HEK293 (cell line): ENCODE data around the gene TMEM134.

Source experiments
- BCL11A ChIP-seq: fragments of 450-650 bp; formaldehyde crosslinking; IDR thresholded peaks from 2 replicates; pipeline ENCODE4 v1.5.1; 2016; ENCODE audit warnings: low read depth, missing biosample characterization, missing genetic modification characterization
- GFI1B ChIP-seq: fragments of 450-650 bp; formaldehyde crosslinking; IDR thresholded peaks from 2 replicates; pipeline ENCODE4 v1.5.1; 2016; ENCODE audit warnings: missing biosample characterization, missing genetic modification characterization
- HOXD13 ChIP-seq: sonication (generic); formaldehyde crosslinking; IDR thresholded peaks from 2 replicates; pipeline ENCODE4 v1.8.0; 2022; ENCODE audit warnings: missing genetic modification reagents, borderline replicate concordance
- KLF7 ChIP-seq: fragments of 450-650 bp; formaldehyde crosslinking; IDR thresholded peaks from 2 replicates; pipeline ENCODE4 v1.5.1; 2016; ENCODE audit warnings: missing biosample characterization, missing genetic modification characterization, borderline replicate concordance
- KLF8 ChIP-seq: fragments of 450-650 bp; formaldehyde crosslinking; IDR thresholded peaks from 2 replicates; pipeline ENCODE4 v1.5.1; 2016; ENCODE audit warnings: missing biosample characterization, missing genetic modification characterization
- MEIS1 ChIP-seq: sonication (generic); formaldehyde crosslinking; IDR thresholded peaks from 2 replicates; pipeline ENCODE4 v1.8.1; 2022; ENCODE audit warnings: missing genetic modification reagents, mild to moderate bottlenecking, borderline replicate concordance
- OVOL3 ChIP-seq: fragments of 450-650 bp; formaldehyde crosslinking; IDR thresholded peaks from 2 replicates; pipeline ENCODE4 v1.5.1; 2016; ENCODE audit warnings: missing biosample characterization, missing genetic modification characterization
- RBAK ChIP-seq: fragments of 450-650 bp; formaldehyde crosslinking; IDR thresholded peaks from 2 replicates; pipeline ENCODE4 v1.5.1; 2016; ENCODE audit warnings: missing biosample characterization, missing genetic modification characterization
- SP7 ChIP-seq: fragments of 450-650 bp; formaldehyde crosslinking; IDR thresholded peaks from 2 replicates; pipeline ENCODE4 v1.5.1; 2016; ENCODE audit warnings: missing biosample characterization, missing genetic modification characterization
- TCF7L2 ChIP-seq: IDR thresholded peaks from 2 replicates; pipeline ENCODE4 v1.6.1; 2011; ENCODE audit warnings: low read depth, mild to moderate bottlenecking, inconsistent platforms, low read length, moderate library complexity, borderline replicate concordance
- TRIM28 ChIP-seq: IDR thresholded peaks from 2 replicates; pipeline ENCODE4 v1.6.1; 2011; ENCODE audit warnings: low read length, control low read depth, borderline replicate concordance
- ZFHX2 ChIP-seq: fragments of 450-650 bp; formaldehyde crosslinking; conservative IDR thresholded peaks from 2 replicates; pipeline ENCODE4 v1.5.1; 2016; ENCODE audit warnings: missing biosample characterization, missing genetic modification characterization
- ZNF174 ChIP-seq: fragments of 450-650 bp; formaldehyde crosslinking; IDR thresholded peaks from 2 replicates; pipeline ENCODE4 v1.5.0; 2017; ENCODE audit warnings: missing biosample characterization, mild to moderate bottlenecking, missing genetic modification characterization
- ZNF211 ChIP-seq: fragments of 450-650 bp; formaldehyde crosslinking; IDR thresholded peaks from 2 replicates; pipeline ENCODE4 v1.5.1; 2016; ENCODE audit warnings: low read depth, missing biosample characterization, missing genetic modification characterization
- ZNF274 ChIP-seq, 2 experiments: fragments of 200-500 bp in 1 of 2; fragments of 450-650 bp in 1 of 2; sonication (Bioruptor generic) in 1 of 2; formaldehyde crosslinking in 1 of 2; IDR thresholded peaks; 2 replicates each; pipeline versions ENCODE4 v1.5.1 to v1.6.1; 2014 to 2016; ENCODE audit warnings: borderline replicate concordance in 1 of 2, inconsistent platforms in 1 of 2, low read length in 1 of 2, missing biosample characterization in 1 of 2, missing genetic modification characterization in 1 of 2
- ZNF426 ChIP-seq: fragments of 450-650 bp; formaldehyde crosslinking; IDR thresholded peaks from 2 replicates; pipeline ENCODE4 v1.5.1; 2017; ENCODE audit warnings: missing biosample characterization, missing genetic modification characterization, mild to moderate bottlenecking, inconsistent platforms, moderate library complexity
- ZNF560 ChIP-seq: fragments of 450-650 bp; formaldehyde crosslinking; IDR thresholded peaks from 2 replicates; pipeline ENCODE4 v1.5.1; 2017; ENCODE audit warnings: missing biosample characterization, missing genetic modification characterization, borderline replicate concordance
- ZNF571 ChIP-seq: fragments of 450-650 bp; formaldehyde crosslinking; IDR thresholded peaks from 2 replicates; pipeline ENCODE4 v1.5.0; 2017; ENCODE audit warnings: missing biosample characterization, missing genetic modification characterization
- ZNF621 ChIP-seq: fragments of 450-650 bp; formaldehyde crosslinking; IDR thresholded peaks from 2 replicates; pipeline ENCODE4 v1.5.1; 2017; ENCODE audit warnings: missing biosample characterization, missing genetic modification characterization
- ZNF629 ChIP-seq: fragments of 450-650 bp; formaldehyde crosslinking; IDR thresholded peaks from 2 replicates; pipeline ENCODE4 v1.5.1; 2017; ENCODE audit warnings: missing biosample characterization, missing genetic modification characterization
- ZNF660 ChIP-seq: fragments of 450-650 bp; IDR thresholded peaks from 2 replicates; pipeline ENCODE4 v1.5.1; 2018; ENCODE audit warnings: missing biosample characterization, mild to moderate bottlenecking, missing genetic modification characterization
- ZNF747 ChIP-seq: fragments of 450-650 bp; formaldehyde crosslinking; IDR thresholded peaks from 2 replicates; pipeline ENCODE4 v1.5.1; 2016; ENCODE audit warnings: missing biosample characterization, missing genetic modification characterization
- ZNF791 ChIP-seq: fragments of 450-650 bp; formaldehyde crosslinking; IDR thresholded peaks from 2 replicates; pipeline ENCODE4 v1.5.1; 2016; ENCODE audit warnings: missing biosample characterization, missing genetic modification characterization
- TF ChIP-seq, protein P1 (sequence below): fragments of 450-650 bp; formaldehyde crosslinking; IDR thresholded peaks from 2 replicates; pipeline ENCODE4 v1.5.1; 2016; ENCODE audit warnings: missing biosample characterization, missing genetic modification characterization
- TF ChIP-seq, protein P2 (sequence below): fragments of 450-650 bp; formaldehyde crosslinking; IDR thresholded peaks from 2 replicates; pipeline ENCODE4 v1.5.1; 2017; ENCODE audit warnings: missing biosample characterization, missing genetic modification characterization
- TF ChIP-seq, protein P3 (sequence below): fragments of 450-650 bp; IDR thresholded peaks from 2 replicates; pipeline ENCODE4 v1.5.1; 2018; ENCODE audit warnings: missing biosample characterization, mild to moderate bottlenecking, missing genetic modification characterization
- TF ChIP-seq, protein P4 (sequence below): fragments of 450-650 bp; formaldehyde crosslinking; IDR thresholded peaks from 2 replicates; pipeline ENCODE4 v1.5.1; 2017; ENCODE audit warnings: missing biosample characterization, missing genetic modification characterization
- TF ChIP-seq, protein P5 (sequence below): fragments of 450-650 bp; formaldehyde crosslinking; IDR thresholded peaks from 2 replicates; pipeline ENCODE4 v1.5.1; 2016; ENCODE audit warnings: missing biosample characterization, missing genetic modification characterization, low read depth
- TF ChIP-seq, protein P6 (sequence below): fragments of 450-650 bp; formaldehyde crosslinking; IDR thresholded peaks from 2 replicates; pipeline ENCODE4 v1.5.1; 2016; ENCODE audit warnings: missing biosample characterization, missing genetic modification characterization

The TMEM134 gene

DNA sequence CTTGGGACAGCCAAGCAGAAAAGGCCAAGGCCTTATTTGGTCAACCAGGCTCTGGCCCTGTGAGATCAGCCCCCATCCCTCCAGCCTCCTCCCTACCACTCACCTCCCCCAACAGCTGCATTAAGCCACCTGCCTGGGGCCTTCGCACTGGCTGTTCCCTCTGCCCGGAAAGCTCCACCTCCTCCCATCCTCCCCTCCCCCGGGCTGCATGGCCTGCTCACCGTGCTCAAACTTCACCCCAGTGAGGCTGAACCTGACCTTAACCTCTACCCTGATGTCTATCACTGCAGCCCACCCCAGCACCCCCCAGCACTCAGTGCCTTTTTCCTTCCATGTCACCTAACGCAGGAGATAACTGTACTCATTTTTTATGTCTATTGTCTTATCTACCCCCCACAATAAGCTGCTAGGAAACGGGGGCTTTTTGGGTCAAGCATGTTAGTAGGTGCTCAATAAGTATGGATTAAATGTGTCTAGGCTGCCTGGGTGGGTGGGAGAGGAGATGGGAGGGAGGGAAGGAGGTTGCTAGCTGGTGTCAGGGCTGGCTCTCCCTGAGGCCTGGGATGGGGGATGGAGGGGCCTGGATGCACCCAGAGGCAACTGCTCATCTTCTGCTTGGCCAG, 32.5 kb downstream of the TMEM134 start (continued):
- TF ChIP-seq, protein P1, sequence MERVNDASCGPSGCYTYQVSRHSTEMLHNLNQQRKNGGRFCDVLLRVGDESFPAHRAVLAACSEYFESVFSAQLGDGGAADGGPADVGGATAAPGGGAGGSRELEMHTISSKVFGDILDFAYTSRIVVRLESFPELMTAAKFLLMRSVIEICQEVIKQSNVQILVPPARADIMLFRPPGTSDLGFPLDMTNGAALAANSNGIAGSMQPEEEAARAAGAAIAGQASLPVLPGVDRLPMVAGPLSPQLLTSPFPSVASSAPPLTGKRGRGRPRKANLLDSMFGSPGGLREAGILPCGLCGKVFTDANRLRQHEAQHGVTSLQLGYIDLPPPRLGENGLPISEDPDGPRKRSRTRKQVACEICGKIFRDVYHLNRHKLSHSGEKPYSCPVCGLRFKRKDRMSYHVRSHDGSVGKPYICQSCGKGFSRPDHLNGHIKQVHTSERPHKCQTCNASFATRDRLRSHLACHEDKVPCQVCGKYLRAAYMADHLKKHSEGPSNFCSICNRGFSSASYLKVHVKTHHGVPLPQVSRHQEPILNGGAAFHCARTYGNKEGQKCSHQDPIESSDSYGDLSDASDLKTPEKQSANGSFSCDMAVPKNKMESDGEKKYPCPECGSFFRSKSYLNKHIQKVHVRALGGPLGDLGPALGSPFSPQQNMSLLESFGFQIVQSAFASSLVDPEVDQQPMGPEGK, result peak; percentile 70
- peak; percentile 64; the same call in 1 of the 2 replicates for TF ChIP-seq ZNF629 (tag by site-specific recombination)
- TF ChIP-seq TCF7L2, result no peak
- TF ChIP-seq, protein P2, sequence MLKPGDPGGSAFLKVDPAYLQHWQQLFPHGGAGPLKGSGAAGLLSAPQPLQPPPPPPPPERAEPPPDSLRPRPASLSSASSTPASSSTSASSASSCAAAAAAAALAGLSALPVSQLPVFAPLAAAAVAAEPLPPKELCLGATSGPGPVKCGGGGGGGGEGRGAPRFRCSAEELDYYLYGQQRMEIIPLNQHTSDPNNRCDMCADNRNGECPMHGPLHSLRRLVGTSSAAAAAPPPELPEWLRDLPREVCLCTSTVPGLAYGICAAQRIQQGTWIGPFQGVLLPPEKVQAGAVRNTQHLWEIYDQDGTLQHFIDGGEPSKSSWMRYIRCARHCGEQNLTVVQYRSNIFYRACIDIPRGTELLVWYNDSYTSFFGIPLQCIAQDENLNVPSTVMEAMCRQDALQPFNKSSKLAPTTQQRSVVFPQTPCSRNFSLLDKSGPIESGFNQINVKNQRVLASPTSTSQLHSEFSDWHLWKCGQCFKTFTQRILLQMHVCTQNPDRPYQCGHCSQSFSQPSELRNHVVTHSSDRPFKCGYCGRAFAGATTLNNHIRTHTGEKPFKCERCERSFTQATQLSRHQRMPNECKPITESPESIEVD (tag by site-specific recombination), result no peak
- TF ChIP-seq SP7, result peak; percentile 77
- no peak for TF ChIP-seq ZNF274 (IDR thresholded peaks at IDR 0.05; ENCODE audit: low read length)
- no peak for TF ChIP-seq ZNF274 (tag by site-specific recombination; IDR thresholded peaks at IDR 0.05; ENCODE audit: borderline replicate concordance)
- no peak for TF ChIP-seq ZNF791 (tag by site-specific recombination)
- no peak for TF ChIP-seq TRIM28
- no peak for TF ChIP-seq ZNF426 (tag by site-specific recombination)
- peak; percentile 54; the same call in 1 of the 2 replicates for TF ChIP-seq KLF8 (tag by site-specific recombination)
- TF ChIP-seq KLF7 (tag by site-specific recombination), result no peak
- TF ChIP-seq, protein P3, sequence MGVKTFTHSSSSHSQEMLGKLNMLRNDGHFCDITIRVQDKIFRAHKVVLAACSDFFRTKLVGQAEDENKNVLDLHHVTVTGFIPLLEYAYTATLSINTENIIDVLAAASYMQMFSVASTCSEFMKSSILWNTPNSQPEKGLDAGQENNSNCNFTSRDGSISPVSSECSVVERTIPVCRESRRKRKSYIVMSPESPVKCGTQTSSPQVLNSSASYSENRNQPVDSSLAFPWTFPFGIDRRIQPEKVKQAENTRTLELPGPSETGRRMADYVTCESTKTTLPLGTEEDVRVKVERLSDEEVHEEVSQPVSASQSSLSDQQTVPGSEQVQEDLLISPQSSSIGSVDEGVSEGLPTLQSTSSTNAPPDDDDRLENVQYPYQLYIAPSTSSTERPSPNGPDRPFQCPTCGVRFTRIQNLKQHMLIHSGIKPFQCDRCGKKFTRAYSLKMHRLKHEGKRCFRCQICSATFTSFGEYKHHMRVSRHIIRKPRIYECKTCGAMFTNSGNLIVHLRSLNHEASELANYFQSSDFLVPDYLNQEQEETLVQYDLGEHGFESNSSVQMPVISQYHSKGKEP, result peak; percentile 38; the same call in 1 of the 2 replicates
- 0 out of 2 replicates have a peak, but pooled peaks have one; percentile 54 for TF ChIP-seq BCL11A (tag by site-specific recombination)
- peak; percentile 35; the same call in 1 of the 2 replicates for TF ChIP-seq ZFHX2
- TF ChIP-seq ZNF621 (tag by site-specific recombination), result no peak
- no peak for TF ChIP-seq HOXD13
- no peak for TF ChIP-seq RBAK (tag by site-specific recombination)
- TF ChIP-seq OVOL3, result no peak
- no peak for TF ChIP-seq MEIS1
- TF ChIP-seq, protein P4, sequence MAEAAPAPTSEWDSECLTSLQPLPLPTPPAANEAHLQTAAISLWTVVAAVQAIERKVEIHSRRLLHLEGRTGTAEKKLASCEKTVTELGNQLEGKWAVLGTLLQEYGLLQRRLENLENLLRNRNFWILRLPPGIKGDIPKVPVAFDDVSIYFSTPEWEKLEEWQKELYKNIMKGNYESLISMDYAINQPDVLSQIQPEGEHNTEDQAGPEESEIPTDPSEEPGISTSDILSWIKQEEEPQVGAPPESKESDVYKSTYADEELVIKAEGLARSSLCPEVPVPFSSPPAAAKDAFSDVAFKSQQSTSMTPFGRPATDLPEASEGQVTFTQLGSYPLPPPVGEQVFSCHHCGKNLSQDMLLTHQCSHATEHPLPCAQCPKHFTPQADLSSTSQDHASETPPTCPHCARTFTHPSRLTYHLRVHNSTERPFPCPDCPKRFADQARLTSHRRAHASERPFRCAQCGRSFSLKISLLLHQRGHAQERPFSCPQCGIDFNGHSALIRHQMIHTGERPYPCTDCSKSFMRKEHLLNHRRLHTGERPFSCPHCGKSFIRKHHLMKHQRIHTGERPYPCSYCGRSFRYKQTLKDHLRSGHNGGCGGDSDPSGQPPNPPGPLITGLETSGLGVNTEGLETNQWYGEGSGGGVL (tag by site-specific recombination), result peak; percentile 47; the same call in 1 of the 2 replicates
- TF ChIP-seq, protein P5, sequence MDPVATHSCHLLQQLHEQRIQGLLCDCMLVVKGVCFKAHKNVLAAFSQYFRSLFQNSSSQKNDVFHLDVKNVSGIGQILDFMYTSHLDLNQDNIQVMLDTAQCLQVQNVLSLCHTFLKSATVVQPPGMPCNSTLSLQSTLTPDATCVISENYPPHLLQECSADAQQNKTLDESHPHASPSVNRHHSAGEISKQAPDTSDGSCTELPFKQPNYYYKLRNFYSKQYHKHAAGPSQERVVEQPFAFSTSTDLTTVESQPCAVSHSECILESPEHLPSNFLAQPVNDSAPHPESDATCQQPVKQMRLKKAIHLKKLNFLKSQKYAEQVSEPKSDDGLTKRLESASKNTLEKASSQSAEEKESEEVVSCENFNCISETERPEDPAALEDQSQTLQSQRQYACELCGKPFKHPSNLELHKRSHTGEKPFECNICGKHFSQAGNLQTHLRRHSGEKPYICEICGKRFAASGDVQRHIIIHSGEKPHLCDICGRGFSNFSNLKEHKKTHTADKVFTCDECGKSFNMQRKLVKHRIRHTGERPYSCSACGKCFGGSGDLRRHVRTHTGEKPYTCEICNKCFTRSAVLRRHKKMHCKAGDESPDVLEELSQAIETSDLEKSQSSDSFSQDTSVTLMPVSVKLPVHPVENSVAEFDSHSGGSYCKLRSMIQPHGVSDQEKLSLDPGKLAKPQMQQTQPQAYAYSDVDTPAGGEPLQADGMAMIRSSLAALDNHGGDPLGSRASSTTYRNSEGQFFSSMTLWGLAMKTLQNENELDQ (tag by site-specific recombination), result no peak
- no peak for TF ChIP-seq ZNF560 (tag by site-specific recombination)
- no peak for TF ChIP-seq ZNF747
- TF ChIP-seq, protein P6, sequence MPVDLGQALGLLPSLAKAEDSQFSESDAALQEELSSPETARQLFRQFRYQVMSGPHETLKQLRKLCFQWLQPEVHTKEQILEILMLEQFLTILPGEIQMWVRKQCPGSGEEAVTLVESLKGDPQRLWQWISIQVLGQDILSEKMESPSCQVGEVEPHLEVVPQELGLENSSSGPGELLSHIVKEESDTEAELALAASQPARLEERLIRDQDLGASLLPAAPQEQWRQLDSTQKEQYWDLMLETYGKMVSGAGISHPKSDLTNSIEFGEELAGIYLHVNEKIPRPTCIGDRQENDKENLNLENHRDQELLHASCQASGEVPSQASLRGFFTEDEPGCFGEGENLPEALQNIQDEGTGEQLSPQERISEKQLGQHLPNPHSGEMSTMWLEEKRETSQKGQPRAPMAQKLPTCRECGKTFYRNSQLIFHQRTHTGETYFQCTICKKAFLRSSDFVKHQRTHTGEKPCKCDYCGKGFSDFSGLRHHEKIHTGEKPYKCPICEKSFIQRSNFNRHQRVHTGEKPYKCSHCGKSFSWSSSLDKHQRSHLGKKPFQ (tag by site-specific recombination), result no peak
- TF ChIP-seq ZNF211 (tag by site-specific recombination), result no peak
- no peak for TF ChIP-seq ZNF174
- no peak for TF ChIP-seq ZNF660 (tag by site-specific recombination)
- no peak for TF ChIP-seq ZNF571 (tag by site-specific recombination)
- TF ChIP-seq GFI1B (tag by site-specific recombination), result no peak
